Retina (tissue), 1 donor: ENCODE results near the gene PTPN11.
"Not testable (repeated sequence)": the region's sequence is repeated elsewhere in the genome, so short reads cannot be mapped to it uniquely, and the experiment has no call there.

ENCODE experiments used
- DNase-seq: peaks from one replicate; pipeline ENCODE4 v3.0.0-alpha.2; 2016

The PTPN11 gene

DNA sequence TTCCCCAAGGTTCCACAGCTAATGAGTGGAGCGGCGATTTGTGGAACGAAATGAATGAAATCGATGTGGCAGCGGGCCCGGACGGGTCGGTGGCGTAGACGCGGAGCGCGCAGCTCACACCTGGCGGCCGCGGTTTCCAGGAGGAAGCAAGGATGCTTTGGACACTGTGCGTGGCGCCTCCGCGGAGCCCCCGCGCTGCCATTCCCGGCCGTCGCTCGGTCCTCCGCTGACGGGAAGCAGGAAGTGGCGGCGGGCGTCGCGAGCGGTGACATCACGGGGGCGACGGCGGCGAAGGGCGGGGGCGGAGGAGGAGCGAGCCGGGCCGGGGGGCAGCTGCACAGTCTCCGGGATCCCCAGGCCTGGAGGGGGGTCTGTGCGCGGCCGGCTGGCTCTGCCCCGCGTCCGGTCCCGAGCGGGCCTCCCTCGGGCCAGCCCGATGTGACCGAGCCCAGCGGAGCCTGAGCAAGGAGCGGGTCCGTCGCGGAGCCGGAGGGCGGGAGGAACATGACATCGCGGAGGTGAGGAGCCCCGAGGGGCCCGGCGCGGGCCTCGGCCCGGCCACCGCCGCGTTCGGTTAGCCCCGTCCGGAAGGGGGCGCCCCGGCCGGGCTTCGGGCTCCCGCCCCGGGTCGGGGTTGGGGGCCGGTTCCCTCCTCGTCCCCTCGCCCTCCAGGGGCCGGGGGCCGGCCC lies at the start of gene PTPN11:
TSS of gene PTPN11 (plus strand) at position 340 of the 689 bp plus-strand sequence. CDS start at position 505, 165 bp downstream.
- peak; percentile 96 for DNase-seq

DNA sequence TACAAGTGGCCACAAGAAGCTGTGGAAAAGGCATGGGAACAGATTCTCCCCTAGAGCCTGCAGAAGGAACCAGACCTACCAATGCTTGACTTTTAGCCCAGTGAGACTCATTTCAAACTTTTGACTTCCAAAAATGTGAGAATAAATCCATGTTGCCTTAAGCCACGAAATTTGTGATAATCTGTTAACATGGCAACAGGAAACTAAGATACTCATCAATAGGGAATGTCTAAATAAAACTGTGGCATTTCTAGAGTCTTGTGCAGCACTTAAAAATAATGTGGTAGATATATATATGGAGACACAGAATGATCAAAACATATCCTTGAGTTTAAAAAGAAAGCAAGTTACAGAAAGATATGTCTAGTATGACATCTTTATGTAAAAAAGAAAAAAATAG lies 48.5 kb upstream of the PTPN11 start:
- no peak for DNase-seq

DNA sequence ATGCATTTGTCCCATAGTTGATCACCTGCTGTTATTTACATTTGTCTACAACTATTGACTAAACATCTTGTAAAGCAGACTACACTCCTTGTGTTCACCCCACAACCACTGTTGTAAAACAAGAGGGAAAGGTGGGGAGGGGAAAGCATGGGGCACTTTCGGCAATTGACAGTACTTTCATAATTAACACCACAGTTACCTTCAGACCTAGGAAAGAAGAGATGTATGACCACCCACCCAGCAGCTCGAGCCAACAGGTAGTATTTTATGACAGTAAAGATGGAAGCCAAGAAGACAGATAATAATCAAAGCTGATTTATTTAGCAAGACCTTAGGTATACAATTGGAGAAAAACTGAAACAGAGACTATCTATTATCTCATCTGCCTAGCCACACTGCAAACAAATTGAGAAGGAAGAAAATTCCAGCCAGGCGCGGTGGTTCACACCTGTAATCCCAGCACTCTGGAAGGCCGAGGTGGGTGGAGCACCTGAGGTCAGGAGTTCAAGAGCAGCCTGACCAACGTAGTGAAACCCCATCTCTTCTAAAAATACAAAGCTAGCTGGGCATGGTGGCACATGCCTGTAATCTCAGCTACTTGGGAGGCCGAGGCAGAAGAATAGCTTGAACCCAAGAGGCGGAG lies 47.8 kb upstream of the PTPN11 start:
- no peak for DNase-seq

DNA sequence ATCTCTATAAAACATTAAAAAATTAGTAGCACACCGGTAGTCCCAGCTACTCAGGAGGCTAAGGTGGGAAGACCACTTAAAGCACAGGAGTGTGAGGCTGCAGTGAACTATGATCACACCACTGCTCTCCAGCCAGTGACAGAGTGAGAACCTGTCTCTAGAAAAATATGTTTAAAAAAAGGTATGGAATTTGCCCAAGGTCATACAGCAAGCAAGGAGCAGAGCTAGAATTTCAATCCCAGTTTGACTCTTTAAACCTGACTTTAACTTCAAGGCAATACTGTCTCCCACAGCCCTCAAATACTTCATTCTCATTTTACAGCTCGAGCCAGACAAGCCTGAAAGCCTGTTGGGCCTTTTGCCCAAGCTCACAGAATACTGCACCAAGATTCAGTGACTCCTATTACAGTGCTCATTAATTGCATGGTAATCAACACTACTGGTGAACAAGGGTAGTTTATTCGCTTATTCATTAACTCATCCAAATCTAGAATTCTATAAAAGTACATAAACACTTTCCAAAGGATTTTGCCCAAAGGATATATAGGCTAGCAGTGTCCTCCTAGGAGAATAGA lies 44.5 kb upstream of the PTPN11 start:
- no peak for DNase-seq

DNA sequence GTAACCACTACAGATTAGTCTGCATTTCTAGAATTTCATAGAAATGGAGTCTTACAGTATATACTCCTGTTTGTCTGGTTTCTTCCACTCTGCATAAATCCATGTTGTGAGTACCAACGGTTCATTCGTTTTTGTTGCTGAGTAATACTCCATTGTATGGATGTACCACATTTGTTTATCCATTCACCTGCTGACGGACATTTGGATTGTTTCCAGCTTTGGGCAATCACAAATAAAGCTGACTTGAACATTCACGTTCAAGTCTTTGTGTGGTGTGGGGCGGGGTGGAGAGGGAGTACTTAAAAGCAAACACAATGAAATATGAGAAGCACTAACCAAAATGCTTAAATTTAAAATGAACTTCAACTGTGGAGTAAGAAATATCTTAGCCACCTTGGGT lies 43.6 kb upstream of the PTPN11 start:
- no peak for DNase-seq

DNA sequence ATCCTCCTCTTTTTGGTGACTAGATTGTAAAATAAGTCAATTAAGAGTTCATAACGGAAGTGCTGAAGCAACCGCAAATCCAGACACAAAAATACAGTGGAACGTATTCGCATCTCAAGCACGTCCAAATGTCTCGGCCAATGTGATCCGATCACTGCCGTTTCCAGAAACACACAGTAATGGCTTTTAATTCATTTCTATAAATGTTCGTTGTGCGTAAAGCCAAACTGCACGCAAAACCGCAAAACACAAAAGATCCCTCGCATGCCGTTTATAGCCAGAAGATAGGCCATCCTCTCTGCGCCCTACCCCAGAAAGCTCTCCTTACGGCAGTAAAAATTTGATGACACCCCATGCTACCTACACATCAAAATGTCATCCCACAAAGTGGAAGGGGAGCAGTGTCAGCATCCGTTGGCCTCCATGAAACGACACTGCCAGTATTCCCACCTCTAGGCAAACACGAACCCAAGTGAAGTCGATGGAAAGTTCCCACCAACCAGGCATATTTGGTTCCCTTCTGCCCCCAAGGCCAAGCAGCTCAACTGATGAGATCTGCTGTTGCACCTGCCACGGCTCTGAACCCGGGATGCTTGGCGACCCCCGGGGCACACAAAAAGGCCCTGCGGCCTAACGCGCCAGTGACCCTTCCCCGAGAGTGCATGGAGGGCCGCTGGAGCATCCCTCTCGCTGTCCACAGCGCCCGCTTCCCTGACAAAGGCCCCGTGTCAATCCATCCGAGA lies 37.9 kb upstream of the PTPN11 start:
- peak; percentile 70 for DNase-seq

DNA sequence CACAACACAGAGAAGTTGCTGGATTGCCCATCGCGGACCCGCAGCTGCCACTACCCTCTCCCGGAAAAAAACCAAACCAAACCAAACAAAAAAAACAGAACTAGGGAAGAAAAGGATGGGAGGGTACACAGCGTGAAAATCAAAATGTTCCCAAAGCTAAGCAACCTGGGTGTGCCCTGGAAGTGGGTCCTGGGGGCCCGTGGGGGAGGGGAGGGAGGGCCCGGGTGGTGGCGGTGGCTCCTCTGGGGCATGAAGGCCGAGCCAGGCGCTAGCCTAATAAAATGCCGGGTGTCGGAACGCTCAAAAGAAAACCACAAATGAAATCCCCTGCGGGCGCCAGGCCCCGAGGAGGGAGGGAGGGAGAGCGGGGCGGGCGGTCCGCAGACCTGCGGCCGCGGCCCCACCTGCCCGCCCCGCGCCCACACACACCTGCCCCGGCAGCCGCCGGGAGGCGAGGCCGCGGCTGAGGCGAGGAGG lies 37.3 kb upstream of the PTPN11 start:
- peak; percentile 61 for DNase-seq

DNA sequence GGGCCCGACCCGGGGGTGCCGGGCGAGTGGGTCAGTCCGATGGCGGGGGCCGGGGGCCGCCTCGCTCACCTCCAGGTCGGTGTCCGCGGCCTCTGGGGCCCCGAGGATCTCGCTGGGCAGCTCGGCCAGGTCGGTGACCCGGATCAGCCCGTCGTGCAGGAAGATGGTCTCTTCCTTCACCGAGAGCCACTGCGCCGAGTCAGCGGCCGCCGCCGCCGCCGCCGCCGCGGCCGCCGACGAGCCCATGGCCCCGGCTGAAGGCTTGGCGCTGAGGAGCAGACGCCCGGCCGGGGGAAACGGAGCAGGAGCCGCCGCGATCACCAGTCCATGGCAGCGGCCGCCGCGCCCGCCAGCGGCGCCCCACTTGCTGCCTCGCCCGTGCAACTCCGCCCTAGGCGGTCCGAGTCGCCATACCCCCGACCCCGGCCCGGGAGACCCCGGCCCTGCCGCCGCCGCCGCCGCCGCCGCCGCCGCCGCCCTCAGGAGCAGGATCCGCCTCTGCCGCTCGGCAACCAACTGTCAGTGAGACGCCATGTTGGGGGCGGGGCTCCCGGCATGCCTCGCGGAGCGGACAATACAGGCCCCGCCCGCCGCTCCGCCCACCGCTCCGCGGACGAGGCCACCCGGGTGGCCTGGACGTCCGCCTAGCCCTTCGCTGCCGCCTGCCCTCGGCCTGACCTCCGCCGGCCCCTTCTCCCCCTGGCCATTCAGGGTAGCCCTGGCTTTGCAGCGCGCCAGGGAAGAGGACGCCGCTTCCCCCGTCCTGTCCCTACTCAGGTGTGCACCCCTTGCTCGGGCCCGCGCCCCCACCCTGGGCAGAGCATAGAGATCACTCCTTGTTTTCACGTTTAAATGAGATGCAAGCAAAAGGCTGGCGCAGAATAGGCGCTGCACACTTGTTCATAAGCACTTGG lies 36.6 kb upstream of the PTPN11 start, which contains the start of gene HECTD4:
TSS of gene HECTD4 (minus strand) at position 549 of the 914 bp plus-strand sequence. CDS start at position 246, 303 bp downstream.
- DNase-seq, result peak; percentile 94

DNA sequence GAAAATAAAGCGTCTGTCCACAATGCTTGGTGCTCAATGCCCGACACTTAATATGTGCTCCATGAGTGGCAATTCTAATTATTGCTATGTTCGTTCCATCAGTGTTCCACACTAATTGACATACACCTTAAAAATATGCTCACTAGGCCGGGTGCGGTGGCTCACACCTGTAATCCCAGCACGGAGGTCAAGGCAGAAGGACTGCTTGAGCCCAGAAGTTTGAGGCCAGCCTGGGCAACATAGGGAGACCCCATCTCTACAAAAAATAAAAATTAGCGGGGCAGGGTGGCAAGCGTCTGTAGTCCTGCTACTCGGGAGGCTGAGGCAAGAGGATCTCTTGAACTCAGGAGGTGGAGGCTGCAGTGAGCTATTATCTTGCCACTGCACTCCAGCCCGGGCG lies 35.9 kb upstream of the PTPN11 start:
- DNase-seq, result no peak

DNA sequence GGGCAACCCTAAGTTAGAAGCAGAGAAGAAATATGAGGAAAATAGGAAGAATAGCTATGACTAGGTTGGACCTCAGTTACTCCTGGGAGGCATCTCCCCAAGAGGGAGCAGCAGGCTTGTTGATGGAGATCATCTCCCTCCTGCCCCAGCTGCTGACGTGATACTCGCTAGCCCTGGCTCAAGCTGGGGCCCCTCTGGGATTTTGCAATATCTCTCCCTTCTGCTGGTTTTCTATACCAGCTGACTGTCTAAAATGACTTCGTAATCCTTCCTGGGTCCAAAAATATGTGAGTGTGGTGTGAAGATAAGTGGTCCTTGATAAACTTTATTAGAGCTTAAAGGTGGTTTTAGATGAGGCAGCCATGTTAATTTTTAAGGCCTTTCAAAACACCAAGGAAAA lies 32.0 kb upstream of the PTPN11 start:
- no peak for DNase-seq

DNA sequence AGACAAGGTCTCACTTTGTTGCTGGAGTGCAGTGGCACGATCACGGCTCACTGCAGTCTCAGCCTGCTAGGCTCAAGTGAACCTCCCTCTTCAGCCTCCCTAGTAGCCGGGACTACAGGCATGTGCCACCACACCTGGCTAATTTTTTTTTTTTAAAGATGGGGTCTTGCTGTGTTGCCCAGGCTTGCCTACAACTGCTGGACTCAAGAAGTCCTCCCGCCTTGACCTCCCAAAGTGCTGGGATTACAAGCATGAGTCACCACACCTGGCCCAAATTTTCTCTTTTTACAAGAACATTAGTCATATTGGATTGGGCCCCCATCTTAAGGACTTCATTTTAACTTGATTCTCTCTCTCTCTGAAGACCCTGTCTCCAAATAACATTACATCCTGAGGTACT lies 29.5 kb upstream of the PTPN11 start:
- DNase-seq, result no peak

DNA sequence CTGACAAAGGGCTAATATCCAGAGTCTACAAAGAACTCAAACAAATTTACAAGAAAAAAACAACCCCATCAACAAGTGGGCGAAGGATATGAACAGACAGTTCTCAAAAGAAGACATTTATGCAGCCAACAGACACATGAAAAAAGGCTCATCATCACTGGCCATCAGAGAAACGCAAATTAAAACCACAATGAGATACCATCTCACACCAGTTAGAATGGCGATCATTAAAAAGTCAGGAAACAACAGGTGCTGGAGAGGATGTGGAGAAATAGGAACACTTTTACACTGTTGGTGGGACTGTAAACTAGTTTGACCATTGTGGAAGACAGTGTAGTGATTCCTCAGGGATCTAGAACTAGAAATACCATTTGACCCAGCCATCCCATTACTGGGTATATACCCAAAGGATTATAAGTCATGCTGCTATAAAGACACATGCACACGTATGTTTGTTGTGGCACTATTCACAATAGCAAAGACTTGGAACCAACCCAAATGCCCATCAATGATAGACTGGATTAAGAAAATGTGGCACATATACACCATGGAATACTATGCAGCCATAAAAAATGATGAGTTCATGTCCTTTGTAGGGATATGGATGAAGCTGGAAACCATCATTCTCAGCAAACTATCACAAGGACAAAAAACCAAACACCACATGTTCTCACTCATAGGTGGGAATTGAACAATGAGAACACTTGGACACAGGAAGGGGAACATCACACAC lies 28.7 kb upstream of the PTPN11 start:
- not testable (repeated sequence) for DNase-seq

DNA sequence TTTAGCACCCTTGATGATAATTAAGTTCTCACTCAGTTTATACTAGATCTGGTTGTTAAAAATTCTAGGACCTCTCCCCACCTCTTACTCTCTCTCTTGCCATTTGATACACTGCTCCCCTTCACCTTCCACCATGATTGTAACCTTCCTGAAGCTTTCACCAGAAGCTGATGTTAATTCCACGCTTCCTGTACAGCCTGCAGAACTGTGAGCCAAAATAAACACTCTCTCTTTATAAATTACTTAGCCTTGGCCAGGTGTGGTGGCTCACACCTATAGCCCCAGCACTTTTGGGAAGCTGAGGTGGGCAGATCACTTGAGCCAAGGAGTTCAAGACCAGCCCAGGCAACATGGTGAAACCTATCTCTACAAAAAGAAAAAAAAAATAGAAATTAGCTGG lies 25.4 kb upstream of the PTPN11 start:
- DNase-seq, result no peak

DNA sequence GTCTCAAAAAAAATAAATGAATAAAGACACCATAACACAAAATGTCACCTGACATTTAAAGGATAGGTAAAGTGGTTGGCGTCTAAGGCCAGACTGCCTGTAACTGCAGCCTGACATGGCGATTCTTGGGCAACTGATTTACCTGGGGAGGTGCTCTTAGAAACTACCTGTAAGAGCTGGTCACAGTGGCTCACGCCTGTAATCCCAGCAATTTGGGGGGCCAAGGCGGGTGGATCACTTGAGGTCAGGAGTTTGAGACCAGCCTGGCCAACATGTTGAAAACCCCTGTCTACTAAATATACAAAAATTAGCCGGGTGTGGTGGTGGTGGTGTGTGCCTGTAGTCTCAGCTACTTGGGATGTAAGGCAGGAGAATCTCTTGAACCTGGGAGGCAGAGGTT lies 17.7 kb upstream of the PTPN11 start:
- no peak for DNase-seq

DNA sequence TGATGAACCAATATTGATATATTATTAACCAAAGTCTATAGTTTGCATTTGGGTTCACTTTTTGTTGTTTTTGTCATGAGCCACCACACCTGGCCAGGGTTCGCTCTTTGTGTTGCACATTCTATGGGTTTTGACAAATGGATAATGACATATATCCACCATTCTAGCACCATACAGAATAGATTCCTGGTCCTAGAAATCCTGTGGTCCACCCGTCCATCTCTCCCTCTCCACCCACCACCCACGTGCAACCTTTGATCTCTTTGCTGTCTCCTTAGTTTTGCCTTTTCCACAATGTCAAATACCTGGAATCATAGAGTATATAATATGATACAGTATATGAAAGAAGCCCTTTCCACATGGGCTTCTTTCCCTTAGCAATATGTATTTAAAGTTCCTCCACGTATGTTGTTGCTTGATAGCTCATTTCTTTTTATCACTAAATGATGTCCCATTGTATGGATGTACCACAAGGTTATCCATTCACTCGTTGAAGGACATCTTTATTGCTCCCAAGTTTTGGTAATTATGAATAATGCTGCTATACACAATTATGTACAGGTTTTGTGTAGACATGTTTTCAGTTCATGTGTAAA lies 16.7 kb upstream of the PTPN11 start:
- DNase-seq, result no peak

DNA sequence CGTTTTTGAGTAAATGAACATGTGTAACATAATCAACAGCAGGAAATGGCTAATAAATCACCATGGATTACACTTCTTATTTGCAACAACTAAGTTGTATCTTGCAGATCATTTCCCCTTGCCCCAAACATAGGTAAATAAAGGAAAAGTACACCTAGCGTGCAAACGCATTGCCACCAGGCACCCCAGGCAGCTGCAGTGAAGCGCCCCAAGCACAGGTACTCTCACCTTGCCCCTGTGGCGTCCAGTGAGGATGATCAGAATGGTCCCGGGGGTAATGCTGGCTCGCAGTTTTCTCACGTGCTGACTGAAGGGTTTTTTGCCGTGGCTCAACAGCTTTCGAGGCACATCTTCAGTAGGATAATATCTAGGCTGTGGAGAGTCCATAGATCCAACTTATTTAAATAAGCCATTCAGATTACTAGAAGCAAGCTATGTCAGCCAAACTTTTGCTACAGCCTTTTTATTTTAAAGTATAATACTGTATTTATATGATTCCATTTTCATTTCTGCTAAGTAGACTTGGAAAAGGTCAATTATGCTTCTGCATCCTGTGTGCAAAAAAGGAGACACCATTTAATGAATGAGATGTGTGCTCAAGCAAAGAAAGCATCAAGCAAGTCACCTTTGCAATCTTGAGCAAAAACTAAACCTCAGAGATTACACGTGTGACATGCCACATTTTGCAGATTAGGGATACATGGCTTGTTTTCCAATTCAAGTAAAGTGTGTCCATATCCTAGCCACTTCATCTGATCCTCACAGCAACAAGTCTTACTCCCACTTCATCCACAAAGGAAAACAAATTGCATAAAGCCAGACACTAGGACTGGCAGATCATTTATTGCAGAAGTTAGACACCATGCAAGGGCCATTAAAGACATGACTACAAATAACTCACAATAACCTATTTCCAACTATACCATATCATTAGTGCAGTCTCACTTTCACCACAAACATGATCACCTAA lies 11.9 kb upstream of the PTPN11 start:
- DNase-seq, result no peak

DNA sequence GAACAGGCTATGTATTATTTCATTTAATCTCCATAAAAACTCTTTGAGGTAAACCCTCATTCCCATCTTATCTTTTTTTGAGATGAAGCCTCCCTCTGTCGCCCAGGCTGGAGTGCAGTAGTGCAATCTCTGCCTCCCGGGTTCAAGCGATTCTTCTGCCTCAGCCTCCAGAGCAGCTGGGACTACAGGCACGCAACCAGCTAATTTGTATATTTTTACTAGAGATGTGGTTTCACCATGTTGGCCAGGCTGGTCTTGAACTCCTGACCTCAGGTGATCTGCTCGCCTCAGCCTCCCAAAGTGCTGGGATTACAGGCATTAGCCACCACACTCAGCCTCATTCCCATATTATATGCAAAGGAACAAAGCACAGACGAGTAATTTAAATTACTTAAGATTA lies 11.1 kb upstream of the PTPN11 start:
- not testable (repeated sequence) for DNase-seq

DNA sequence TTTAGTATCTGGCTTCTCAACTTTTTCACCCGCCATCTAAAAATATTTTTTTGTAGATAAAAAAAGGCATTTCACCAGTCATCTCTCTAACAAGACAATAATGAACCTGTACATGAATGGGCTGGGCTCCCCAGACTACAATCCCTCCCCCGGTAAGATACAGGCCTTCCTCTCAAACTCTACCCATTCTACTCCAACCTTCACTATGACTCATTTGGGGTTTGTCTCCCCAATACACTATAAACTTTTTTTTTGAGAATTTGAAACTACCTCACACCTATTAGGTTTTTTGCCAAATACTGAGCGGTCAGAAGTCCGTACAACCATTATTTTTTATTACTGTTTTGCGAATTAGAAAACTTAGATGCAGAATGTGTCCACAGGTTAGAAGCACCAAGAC lies 10.1 kb upstream of the PTPN11 start:
- DNase-seq, result no peak

DNA sequence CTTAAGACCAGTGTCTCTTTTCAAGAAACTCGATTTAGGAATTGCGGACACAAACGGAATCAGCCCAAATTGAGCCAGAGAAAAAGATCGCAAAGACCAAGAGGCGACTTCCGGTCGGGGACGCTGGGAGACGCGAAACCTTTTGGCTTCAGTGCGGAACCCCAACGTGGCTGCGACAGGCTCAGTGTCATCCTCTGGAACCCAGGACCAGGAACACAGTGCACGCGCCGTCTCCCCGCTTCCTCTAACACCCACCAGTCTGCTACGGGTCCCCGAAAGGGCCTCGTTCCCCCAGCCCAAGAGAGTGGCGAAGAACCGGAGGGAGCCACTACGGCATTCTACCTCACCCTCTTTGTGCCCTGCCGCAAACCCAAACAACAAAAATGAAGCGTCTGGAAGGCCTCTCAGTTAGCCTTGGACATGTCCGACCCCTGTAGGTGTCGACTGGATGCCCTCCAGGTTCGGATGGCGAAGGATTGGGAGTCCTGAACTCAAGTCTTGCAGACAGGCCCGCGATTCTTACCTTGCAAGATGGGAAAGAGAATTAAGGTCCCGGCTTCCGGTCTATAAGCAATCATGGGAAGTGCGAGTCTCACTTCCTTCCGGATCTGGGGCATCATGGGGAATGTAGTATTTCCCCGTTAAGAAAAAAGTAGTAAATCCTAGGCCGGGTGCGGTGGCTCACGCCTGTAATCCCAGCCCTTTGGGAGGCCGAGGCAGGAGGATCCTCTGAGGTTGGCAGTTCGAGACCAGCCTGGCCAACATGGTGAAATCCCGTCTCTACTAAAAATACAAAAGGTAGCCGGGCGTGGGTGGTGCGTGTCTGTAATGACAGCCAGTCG lies 9.5 kb upstream of the PTPN11 start, which contains the start of gene RPL6:
TSS of gene RPL6 (minus strand) at position 542 of the 842 bp plus-strand sequence. CDS start 949 bp downstream, outside the sequence.
- DNase-seq, result peak; percentile 93
